Activated CD4-positive, CD25-positive, alpha-beta regulatory T cell treated with anti-CD3 and anti-CD28 coated beads, Interleukin-2, amount 50 U/mL, for 16 hours (primary cell): ENCODE results near the gene IQSEC3.

ENCODE experiments used
- DNase-seq: peaks from one replicate; pipeline ENCODE4 v3.0.0-alpha.2; 2020; ENCODE audit warnings: low read depth, low spot score

The IQSEC3 gene

GRCh38 chr12:162467-163307, 96.1 kb downstream of the IQSEC3 start:
- DNase-seq = no peak

GRCh38 chr12:163406-163986, 96.9 kb downstream of the IQSEC3 start:
- no peak for DNase-seq

- DNase-seq = no peak
Observed at GRCh38 chr12:164207-164606, 97.6 kb downstream of the IQSEC3 start.

GRCh38 chr12:165862-166368, 99.3 kb downstream of the IQSEC3 start:
- no peak for DNase-seq

- DNase-seq = no peak
Observed at GRCh38 chr12:166425-167075, 100.0 kb downstream of the IQSEC3 start.

- DNase-seq = no peak
Observed at GRCh38 chr12:167959-168600, 101.5 kb downstream of the IQSEC3 start.

GRCh38 chr12:168763-169525, 102.4 kb downstream of the IQSEC3 start:
- DNase-seq = no peak

- DNase-seq = no peak
Observed at GRCh38 chr12:169528-170370, 103.2 kb downstream of the IQSEC3 start.

- no peak for DNase-seq
Observed at GRCh38 chr12:170371-171225, 104.0 kb downstream of the IQSEC3 start.

GRCh38 chr12:171276-171675, 104.7 kb downstream of the IQSEC3 start:
- DNase-seq = no peak

GRCh38 chr12:171743-172676, 105.4 kb downstream of the IQSEC3 start:
- no peak for DNase-seq

- DNase-seq = no peak
Observed at GRCh38 chr12:172732-173161, 106.2 kb downstream of the IQSEC3 start.

GRCh38 chr12:174124-174523, 107.6 kb downstream of the IQSEC3 start:
- no peak for DNase-seq

- DNase-seq = no peak
Observed at GRCh38 chr12:174596-174995, 108.0 kb downstream of the IQSEC3 start.

- no peak for DNase-seq
Observed at GRCh38 chr12:175250-175649, 108.7 kb downstream of the IQSEC3 start.

GRCh38 chr12:175759-176158, 109.2 kb downstream of the IQSEC3 start:
- no peak for DNase-seq

GRCh38 chr12:176321-177181, 110.0 kb downstream of the IQSEC3 start:
- no peak for DNase-seq
